HG03342 (cell line): Measurements from ENCODE around the gene COL19A1.

Experiments
- ATAC-seq: cut with Tn5 transposase; IDR thresholded peaks from one replicate; pipeline ENCODE4 v1.9.1; 2021; ENCODE audit warnings: mild to moderate bottlenecking, moderate library complexity; ENCODE audit not compliant: unreplicated experiment

The COL19A1 gene

DNA sequence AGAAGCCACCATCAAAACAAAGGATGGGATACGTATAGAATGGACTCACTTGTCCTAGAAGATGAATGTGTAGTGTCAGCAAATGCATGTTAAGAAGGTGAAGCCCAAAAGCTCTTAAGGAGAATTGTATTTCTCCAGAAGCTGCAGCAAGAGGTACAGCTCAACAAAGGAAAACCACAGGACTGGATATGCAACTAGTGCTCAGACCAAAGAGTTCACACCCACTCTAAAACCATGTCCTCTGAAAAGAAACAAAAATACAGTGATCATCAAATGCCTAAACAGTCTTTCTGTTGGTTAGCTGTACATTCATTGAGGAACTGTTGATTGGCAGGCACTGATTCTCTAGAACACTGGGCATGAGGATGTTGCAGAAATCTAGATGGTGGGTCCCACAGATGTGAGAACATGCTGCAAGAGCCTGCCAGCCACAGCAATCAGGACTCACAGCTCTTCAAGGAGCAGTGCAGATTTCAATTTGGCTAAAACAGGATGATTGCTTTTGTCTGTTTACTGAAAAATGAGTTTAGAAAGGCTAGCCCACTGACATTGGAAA lies 342.0 kb downstream of the COL19A1 start:
- no peak for ATAC-seq

DNA sequence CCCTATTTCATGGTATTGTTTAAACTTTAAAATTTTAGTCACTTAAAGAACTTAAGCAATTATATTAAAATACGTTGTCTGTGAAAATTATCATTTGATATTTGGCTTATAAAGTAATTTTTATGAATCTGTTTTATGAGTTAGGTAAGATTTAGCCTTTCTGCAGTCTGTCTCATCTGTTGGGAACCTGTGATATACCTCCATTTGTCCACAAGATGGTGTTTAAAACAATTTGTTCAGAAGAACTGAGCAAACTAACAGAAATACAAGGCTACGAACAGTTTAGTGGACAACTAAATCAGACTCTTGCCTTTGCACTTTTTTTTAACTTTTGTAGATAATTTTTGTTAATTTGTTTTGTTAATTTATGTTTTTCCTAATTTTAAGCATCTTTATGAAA lies 344.1 kb downstream of the COL19A1 start:
- ATAC-seq: peak; percentile 55

DNA sequence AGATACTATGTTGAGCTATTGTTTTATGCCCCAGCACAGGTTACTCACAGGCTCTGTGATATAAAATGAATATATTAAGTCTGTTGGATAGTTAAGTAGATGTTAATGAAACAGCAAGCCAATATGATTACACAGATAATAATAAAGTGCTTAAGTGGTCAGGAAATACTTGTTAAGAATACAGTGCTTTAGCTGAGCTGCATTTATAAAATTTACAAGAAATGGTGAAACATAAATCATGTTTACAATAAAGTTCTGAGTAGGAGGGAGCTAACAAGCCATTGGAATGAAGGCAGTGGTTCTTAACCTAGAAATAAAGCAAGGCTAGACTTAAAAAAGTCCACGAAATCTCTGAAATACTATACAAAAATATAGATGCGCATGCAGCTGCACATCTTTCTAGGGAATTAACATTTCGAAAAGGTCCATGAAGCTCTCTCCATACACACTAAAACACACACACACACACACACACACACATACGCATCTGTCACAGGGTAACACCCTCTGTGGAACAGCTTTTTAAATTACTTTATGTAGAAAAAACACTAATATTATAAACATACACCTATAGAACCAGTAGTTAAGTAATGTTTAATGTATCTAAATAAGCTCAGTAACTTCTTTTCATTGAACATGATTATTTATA lies 349.2 kb downstream of the COL19A1 start:
- no peak for ATAC-seq

DNA sequence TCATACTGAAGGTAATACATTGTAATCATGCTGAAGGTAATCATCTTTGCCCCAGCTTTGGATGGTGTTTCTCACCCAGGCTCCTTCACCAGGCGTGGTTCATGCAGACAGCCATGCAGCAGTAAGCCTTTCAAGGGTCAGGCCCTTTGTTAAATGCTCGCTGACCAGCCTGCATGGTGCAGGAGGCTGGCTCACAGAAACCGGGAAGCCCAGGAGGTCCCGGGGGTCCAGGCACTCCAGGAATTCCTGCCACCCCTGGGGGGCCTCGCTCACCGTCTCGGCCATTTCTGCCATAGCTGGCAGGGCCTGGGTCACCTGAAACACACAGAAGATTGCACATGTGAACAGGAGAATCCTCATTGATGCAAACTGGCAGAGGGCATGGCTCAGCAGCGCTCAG lies 350.4 kb downstream of the COL19A1 start:
- no peak for ATAC-seq

DNA sequence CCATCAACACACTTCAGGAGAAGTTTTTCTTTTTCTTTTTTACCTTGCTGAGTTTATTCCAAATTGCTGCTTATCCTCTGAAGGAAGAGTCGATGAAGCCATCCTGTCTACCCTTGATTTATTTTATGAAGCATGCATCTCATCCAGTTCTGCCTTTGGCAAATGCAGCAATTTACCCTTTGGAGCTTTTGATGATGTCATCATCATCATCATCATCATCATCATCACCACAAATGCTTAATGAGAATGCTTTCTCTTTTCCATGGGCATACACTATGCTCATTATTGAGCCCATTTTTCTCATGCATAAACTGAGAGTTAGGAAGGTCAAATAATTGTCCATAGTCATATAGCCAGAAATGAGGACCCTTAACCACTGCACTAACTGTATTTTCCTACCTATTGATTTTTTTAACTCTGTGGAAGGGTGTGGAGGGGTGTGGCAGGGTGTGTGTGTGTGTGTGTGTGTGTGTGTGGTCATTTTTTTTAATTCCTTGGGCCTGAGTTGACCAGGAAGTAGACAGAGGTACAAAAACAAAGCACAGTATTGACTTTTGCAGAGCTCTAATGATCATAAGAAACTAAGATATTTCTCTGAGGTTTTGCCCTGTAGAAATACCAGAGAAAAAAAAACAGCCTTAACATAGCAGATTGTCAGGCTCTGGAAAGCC lies 353.7 kb downstream of the COL19A1 start:
- no peak for ATAC-seq

DNA sequence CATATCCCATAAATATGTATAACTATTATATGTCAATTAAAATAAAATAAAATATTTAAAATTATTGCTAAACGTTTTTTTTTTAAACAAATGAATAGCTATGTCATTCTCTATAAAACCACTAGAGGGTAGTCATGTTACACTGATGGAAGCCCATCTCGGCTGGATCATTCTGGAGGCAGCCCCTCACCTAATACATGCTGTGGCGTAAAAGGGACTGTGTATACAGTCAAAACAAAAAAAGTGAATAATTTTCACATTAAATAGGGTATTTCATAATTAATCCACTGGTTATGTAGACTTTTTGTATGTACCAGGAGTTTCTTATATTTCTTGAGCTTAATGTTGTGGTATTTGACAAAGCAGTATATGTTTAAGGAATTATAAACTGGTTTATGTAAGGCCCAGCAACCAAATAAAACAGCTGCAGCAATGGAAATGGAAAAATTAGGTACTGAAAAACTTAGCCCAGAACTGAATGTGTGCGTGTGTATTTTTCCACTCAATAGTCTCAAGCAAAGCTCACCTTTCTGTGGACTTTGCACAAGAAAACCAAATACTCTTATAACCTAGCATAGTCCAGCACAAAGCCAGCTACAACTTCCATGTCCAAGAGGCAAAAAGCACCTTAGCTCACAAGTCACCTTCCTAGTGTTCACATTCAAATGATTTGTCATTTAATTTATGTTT lies 354.8 kb downstream of the COL19A1 start:
- peak; percentile 77 for ATAC-seq

DNA sequence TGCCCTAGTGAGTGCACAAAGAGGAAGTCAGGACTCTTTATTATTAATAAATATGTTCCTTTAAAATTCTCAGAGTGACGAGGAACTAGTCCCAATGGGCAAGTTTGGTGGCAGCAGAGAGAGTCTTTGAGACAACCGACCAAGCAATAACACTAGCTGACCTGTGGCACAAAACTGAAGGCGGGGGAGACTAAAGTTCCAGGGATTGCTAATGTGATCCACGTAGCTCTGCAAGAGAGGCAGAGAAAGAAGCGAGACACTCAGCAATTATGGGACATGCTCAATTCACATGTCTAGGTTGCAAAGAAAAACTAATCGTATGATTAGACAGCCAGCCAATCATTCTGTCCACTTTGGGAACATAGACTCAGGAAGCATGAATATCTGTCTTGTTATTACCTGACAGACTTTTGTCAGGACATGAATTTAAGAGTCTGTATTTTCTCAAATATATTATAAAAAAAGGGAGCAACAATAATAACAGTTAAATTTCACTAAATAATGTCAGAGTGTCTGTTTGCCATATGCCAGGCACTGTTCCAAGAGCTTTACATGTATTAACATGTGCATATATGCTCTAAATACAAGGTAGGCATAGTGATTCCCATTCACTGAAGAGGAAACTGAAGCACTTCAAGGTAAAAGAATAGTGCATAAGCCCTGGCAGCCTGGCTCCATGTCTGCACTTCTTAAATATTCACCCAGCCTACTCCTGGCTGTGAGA lies 355.5 kb downstream of the COL19A1 start:
- no peak for ATAC-seq

DNA sequence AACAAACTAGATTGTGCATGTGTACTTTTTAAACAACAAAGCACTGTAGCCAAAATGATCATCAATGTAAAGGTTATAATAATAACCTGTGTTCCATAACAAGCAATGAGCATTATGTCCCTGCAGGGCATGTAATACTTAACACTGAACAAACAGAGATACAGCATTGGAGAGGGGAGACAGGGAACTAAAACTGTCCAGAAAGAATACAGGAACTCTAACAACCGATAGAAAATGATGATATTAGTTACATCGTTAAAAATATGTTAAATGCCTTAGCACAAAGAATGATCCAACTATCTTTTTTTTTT lies 356.0 kb downstream of the COL19A1 start:
- no peak for ATAC-seq

DNA sequence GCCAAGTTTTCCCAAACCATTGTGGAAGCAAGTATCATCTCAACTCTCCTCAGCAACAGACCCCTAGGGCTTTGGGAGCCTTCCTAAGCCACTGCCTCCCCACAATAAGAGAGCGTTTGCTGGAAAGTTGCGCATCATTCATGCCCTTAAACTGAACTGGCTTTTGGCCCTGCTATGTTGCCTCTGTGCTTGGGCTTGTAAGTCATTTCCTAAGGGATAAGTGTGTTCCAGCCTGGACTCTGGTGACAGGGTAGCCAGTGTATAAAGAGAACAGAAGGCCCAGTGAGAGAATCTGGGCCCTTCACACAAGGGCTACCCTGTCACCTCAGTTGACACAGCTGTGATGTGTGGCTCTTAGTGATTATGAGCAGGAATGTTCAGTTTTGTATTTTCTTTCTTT lies 358.7 kb downstream of the COL19A1 start:
- no peak for ATAC-seq

DNA sequence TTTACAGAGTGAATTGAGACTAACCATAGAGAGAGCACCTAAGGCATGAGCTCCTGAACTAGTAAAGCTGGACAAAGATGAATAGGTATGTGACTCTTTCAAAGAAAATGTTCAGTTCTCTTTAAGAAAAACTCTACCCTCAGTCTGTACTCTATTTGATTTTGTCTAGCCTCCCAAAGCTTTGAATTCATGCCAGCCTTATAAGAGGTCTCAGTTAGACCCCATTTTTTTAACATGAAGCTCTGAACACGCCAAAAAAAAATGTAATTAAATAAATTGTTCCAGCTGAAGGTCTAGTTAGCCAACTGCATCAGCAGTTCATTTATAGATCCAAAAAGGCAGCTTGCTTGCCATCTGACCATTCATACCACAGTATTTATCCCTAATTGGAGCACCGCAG lies 365.0 kb downstream of the COL19A1 start:
- ATAC-seq: no peak

DNA sequence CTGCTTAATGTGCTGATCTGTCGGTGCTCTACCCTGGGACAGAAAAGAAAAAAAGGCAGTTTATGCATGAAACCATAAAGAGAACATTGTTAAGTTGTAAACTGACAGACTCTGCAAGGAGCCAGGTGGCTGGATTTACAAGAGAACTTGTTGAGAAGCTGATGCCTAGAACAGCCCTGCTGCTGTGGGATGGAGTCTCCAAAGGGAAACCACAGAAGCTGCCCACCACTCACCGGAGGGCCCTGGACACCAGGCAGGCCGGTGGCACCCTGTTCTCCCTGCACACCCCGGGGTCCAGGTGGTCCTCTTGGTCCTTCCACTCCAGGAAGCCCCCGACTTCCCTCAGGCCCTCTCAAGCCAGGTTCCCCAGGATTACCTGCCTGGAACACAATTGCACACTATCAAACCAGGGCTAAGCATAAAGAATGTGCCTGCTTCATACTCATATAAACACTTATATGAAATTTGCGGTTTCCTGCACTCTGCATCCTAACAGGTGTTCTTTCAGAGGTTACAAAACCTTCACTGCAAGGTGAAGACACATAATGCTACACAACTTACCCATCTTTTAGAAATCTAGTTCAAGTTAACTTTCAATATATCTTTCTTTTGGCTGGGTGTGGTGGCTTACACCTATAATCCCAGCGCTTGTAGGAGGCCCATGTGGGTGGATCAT lies 368.3 kb downstream of the COL19A1 start:
- ATAC-seq: no peak

DNA sequence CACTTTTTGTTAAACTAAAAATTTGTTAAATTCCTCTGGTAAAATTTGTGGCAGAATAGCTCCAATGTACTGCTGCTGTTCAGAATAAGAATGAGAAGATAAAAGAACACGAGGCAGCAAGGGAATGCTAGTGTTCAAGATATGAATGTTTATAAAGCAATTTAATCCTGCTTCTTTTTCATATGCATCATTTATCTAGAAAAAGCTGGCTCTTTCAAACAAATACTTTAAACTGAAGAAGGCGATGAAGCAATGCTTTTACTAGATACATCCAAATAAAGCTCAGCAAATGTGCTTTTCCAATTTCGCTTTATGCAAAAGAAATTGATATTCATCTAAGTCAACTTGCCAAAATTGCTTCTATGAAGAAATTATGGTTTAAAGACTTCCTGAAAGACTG lies 370.0 kb downstream of the COL19A1 start:
- ATAC-seq: no peak

DNA sequence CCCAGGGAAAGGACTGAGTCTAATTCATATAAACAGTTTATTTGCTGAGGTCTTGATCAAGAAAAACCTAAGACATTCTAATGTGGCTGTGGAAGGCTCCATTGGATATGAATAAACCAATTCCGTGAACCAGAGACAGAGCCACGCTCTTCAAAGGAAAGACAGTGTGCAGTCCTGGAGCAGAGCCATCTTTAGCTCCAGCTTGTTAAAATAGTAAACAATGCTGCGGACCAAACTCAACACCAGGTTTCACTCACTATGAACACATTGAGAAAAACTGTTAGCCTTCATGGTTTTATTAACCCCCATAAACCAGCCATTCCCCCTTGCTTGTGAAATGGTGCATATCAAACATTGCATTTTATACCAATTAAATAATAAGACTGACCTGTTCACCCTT lies 374.7 kb downstream of the COL19A1 start:
- ATAC-seq: no peak

DNA sequence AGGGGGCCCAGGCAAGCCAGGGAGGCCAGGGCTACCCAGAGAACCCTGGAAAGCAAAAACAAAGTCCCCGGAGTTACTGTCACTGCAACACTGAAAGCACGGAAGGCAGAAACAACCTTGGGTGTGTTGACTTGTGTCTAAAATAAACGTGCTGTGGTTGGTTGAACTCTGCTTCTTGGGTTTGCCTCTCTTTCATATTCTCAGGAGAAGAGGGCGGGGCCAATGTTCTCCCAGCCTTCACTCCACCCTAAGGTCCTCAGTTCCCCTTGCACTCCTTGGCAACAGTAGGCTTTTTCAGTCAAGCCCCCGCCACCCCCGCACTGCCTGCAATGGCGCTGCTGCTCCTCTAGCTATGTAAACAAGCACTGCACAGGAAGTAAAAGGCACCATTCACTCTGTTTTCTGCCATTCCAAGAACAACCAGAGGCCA lies 375.6 kb downstream of the COL19A1 start:
- no peak for ATAC-seq

DNA sequence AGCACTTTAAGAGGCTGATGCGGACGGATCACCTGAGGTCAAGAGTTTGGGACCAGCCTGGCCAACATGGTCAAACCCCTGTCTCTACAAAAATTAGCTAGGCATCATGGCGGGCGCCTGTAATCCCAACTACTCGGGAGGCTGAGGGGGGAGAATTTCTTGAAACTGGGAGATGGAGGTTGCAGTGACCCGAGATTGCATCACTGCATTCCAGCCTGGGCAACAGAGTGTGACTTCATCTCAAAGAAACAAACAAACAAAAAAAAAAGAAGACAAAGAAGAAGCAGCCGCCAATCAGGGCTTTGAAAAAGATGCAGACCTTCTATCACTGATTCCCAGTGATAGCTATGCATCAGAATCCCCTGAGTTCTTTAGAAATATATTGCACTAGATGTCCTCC lies 379.8 kb downstream of the COL19A1 start:
- ATAC-seq: no peak

DNA sequence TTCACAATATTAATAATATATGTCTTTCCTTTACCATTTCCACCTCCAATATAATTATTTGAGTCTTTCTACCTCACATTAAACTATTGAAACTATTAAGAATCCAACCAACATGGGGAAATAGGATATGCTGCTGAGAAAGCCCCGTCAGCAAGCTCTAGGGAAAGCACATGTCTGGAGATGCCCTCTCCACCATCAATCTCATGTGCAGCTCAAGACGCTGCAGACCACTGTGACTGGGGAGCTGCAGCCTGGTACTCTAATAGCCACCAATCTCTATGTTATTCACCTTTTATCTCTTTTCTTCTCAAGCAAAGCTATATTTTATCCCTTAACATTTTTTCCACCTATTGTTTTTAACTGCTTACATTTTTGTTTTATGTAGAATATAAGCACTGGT lies 386.2 kb downstream of the COL19A1 start:
- ATAC-seq: no peak

DNA sequence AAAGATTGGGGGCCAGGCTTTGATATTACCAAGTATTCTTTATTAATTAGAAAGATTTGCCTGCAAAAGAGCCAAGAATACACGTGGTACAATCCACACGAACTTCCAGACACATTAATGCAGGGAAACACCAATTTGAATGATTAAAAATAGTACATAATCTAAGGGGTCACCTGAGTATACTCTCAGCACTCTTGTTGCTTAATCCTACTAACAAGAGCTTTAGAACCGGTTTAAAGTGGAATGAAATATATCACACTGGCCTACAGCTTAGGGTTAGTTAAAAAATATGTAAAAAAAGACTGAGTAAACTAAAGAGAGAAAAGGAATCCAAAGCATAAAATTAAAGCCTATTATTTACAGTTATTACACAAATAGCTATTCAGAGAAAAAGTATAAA lies 387.6 kb downstream of the COL19A1 start:
- ATAC-seq: no peak

DNA sequence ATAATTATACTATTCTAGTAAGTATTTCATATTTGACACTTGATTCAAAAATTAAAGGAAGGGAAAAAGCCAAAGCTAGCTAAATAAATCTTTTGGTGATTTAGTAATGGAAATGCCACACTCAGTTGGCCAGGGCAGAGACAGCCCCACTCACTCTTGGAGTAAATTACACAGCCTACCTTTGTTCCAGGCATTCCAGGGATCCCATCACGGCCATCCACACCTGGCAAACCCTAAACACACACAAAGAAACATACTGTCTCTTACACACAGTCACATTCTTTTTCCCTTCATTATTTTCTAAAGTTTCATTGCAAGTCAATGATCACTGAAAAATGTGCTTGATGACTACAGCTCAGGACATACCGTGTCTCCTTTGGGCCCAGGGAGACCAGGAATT lies 388.4 kb downstream of the COL19A1 start:
- no peak for ATAC-seq

DNA sequence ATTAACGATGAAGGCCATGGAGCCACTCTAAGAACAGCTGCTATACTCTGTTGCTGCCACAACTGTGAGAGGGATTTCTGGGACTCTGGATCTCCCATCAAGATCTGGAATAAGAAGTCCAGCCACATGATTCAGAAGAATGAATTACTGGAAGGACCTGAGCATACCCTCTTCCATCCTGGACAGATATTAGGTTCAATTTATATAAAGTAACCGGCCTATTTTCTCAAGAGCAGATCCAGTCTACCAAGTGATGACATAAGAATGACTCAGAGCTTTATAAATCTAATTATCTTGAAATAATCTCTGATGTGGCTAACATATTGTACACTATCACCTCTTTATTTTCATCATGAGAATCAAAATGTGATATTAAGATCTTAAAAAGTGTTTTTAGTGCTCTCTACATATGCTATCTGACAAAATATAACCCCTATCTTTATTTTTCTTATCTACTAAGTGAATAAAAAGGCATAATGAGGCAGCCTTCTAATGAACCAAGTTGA lies 391.5 kb downstream of the COL19A1 start:
- no peak for ATAC-seq

DNA sequence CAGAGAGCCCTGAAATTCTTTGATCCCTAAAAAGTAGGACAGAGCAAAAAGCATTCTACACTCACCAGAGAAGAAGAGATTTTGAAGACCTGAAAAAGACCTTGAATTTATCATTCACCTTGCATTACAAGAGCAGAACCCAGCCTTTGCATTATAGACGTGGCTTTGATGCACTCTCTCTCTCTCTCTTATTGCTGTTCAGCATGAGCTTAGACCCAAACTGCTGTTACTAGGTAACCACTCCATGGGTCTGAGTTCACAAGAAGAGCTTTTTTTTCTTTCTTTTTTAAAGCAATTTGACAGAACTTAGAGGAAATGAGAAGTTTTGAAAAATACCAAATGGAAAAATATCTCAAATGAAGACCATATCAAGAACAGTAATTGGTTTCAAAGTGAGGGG lies 392.1 kb downstream of the COL19A1 start:
- no peak for ATAC-seq
